GM13976 (cell line): ENCODE measurements around the gene TXK.
A peak's percentile ranks its signal among the peaks of the same experiment; 100 is the strongest.

Experiments
- DNase-seq: peaks from one replicate; pipeline ENCODE4 v3.0.0; 2012; ENCODE audit warnings: low spot score
- in situ Hi-C: fragments of 300-500 bp; cut with MboI; formaldehyde crosslinking; loops from one replicate; pipeline ENCODE4 v1.12.0; 2022; ENCODE audit warnings: low sequenced_read_pairs, mixed read lengths, inconsistent platforms; ENCODE audit not compliant: unreplicated experiment
- TF ChIP-seq, protein P1 (sequence below): IDR thresholded peaks from 2 replicates; pipeline ENCODE4 v1.5.1; 2012; ENCODE audit warnings: borderline replicate concordance, mild to moderate bottlenecking; ENCODE audit not compliant: insufficient read depth; ENCODE audit errors: extremely low read depth, missing control alignments, control extremely low read depth

The TXK gene

DNA sequence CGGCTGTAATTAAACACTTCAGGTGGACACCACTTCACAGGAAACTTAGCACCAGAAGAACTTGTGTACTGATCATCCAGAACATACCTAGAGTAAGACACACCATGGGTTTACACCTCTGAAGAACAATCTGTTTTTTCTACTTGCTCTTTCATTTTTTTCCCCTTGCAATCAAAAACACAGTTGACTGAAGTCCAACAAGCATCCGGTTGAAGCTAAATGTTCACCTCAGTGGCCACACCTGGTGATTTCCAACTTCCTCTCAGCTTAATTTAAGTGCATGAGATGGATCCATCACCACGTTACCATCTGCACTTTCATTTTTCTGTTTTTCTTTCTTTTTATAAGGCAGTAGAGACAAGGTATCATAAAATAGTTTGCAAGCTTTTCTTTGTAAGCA, 4.9 kb upstream of the TXK start:
- TF ChIP-seq, protein P1, sequence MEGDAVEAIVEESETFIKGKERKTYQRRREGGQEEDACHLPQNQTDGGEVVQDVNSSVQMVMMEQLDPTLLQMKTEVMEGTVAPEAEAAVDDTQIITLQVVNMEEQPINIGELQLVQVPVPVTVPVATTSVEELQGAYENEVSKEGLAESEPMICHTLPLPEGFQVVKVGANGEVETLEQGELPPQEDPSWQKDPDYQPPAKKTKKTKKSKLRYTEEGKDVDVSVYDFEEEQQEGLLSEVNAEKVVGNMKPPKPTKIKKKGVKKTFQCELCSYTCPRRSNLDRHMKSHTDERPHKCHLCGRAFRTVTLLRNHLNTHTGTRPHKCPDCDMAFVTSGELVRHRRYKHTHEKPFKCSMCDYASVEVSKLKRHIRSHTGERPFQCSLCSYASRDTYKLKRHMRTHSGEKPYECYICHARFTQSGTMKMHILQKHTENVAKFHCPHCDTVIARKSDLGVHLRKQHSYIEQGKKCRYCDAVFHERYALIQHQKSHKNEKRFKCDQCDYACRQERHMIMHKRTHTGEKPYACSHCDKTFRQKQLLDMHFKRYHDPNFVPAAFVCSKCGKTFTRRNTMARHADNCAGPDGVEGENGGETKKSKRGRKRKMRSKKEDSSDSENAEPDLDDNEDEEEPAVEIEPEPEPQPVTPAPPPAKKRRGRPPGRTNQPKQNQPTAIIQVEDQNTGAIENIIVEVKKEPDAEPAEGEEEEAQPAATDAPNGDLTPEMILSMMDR = no peak
- peak; percentile 38 for DNase-seq
- in situ Hi-C loops = loop anchor here (25.0 kb wide), 1 partner anchor 398 kb away; no protein-coding TSS in a partner anchor

DNA sequence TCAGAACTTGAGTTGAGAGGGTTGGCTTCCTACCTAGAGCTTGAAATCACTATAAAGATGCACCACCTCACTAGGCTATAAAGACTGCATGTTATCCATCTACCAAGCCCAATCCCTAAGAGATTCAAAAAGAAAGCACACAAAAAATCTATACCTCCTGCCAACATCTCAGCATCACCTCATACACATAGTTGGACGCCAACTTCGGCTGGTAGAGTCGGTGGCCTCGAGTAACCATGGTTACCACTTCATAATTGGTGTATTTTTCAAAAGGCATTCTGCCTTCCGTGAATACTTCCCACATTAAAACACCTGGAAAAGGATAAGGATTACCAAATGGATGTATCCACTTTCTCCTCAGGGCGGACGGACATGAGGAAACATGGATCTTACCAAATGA, 4.5 kb upstream of the TXK start:
- DNase-seq = no peak
- TF ChIP-seq, protein P1 = no peak
- in situ Hi-C loops = loop anchor here (25.0 kb wide), 1 partner anchor 399 kb away; no protein-coding TSS in a partner anchor

DNA sequence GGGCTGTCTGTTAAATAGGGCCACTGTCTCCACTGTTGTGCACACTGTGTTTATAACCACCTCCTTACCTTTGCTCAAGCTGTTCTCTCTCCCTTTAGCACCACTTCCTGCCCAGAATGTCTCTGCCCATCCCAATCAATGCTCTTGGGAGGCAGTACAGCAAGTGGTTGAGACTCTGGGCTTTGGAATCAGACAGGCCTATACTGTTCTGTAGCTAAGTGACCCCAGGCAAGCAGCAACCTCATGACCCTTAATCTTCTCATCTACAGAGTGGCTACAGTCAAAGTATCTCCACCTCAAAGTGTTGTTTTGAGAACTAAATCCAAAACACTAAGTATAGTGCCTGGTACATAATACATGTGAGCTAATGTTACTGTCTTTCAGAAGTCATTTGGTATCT, 3.8 kb upstream of the TXK start:
- TF ChIP-seq, protein P1 = no peak
- DNase-seq = no peak
- in situ Hi-C loops = loop anchor here (25.0 kb wide), 1 partner anchor 399 kb away; no protein-coding TSS in a partner anchor

DNA sequence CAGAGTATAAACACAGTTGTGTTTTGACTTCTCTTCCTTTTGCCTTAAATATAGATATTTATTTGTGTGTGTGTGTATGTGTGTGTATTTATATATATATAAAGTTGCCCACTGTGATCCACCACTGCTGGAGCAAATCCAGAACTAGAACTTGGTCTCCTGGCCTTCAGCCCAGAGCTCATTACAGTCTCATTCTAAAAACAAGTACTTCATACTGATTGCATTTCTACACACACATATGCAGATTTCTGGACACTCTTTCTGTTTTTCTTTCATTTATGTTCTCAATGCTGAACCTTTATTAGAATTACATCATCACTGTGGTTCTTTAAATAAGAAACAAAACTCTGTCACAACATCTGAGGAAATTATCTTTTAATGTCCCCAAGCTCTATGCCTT, 381 bp downstream of the TXK start:
- TF ChIP-seq, protein P1 = no peak
- in situ Hi-C loops = loop anchor here (25.0 kb wide), 1 partner anchor 404 kb away; no protein-coding TSS in a partner anchor
- no peak for DNase-seq

DNA sequence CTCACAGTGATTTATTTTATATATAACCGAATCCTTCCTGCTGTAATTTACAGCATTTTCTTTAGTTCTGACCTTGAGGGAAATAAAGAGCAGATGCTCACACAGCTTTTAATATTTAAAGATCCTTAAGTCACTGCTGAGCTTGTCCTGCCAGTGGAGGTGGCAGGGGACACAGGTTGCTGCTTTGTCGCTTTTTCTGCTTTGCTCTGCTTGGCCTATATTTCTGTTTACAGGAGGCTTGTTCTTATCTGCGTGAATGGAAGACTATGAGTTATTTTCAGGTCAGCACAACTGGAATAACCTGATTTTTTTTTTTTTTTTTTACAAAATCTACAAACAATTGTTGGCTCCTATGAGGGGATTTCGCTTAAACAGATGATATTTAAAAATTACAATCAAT, 2.3 kb downstream of the TXK start:
- TF ChIP-seq, protein P1 = no peak
- in situ Hi-C loops = loop anchor here (25.0 kb wide), 1 partner anchor 406 kb away; no protein-coding TSS in a partner anchor
- no peak for DNase-seq

DNA sequence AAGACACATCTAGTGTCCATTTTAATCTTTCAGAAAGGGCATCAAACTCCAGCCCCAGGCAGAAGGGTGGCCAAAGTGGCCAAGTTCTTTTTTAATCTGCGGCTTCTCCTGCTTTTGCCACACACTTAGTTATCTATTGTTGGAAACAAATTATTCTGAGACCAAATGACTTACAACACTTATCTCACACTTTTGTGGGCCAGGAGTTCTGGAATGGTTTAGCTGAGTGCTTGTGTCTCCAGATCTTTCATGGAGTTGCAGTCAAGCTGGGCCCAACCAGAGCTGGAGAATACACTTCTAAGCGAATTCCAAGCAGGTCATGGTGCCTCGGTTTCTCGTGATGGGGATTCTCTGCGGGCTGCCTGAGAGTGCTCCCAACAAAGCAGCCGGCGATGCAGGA, 4.0 kb downstream of the TXK start:
- DNase-seq = no peak
- TF ChIP-seq, protein P1 = no peak
- in situ Hi-C loops = loop anchor here (25.0 kb wide), 1 partner anchor 407 kb away; no protein-coding TSS in a partner anchor

DNA sequence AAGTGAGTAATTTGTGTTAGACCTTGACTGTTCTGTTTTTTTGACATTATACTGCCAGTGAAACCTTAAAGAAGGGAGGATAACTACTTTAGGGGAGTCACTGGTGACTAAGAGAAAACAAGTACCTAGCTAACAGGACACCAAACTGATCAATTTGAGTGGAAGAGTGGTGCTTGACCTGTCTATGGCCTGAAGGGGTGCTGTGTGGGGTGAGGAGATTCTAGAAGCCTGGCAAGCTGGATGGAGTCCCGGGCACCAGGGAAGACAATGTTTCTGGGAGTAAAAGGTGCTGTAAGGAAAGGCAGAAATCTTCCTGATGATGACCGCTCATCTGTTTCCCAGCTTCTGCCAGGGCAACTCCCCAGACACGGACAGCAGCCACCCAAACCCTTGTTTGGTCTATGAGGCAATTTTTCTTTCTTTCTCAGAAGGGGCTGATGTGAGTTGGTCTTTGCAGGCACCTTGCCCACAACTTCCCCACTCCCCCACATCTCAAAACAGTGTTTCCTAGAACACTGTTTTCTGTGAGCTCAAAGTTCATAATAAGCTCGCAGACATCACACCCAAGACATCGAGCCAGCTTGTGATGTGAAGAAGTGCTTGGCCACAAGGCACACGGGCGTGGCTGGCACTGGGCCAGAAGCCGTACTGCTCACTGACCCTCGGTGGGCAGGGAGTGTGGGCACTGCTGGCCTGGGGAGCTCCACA, 4.6 kb downstream of the TXK start:
- TF ChIP-seq, protein P1 = no peak
- peak; percentile 28 for DNase-seq
- in situ Hi-C loops = loop anchor here (25.0 kb wide), 1 partner anchor 408 kb away; no protein-coding TSS in a partner anchor
